Parathyroid adenoma (tissue), 2 donors: Measurements from ENCODE around the gene DHX58.

Experiments
- H2AFZ ChIP-seq: fragments of 300-600 bp; sonication (generic); one replicate; pipeline ENCODE4 v1.7.0; 2017; ENCODE audit warnings: antibody characterized with exemption, mild to moderate bottlenecking
- H3K27ac ChIP-seq: fragments of 300-600 bp; sonication (generic); one replicate; pipeline ENCODE4 v1.7.0; 2017
- H3K27me3 ChIP-seq: fragments of 300-600 bp; sonication (generic); one replicate; pipeline ENCODE4 v1.7.0; 2017; ENCODE audit warnings: low read length; ENCODE audit not compliant: control insufficient read depth, insufficient read depth
- H3K36me3 ChIP-seq: fragments of 300-600 bp; sonication (generic); one replicate; pipeline ENCODE4 v1.7.0; 2017; ENCODE audit warnings: low read length; ENCODE audit not compliant: control insufficient read depth, insufficient read depth
- H3K4me1 ChIP-seq: fragments of 300-600 bp; sonication (generic); one replicate; pipeline ENCODE4 v1.7.0; 2017; ENCODE audit warnings: control low read depth
- H3K4me2 ChIP-seq: fragments of 300-600 bp; sonication (generic); one replicate; pipeline ENCODE4 v1.7.0; 2017; ENCODE audit warnings: low read length
- H3K4me3 ChIP-seq: fragments of 300-600 bp; sonication (generic); one replicate; pipeline ENCODE4 v1.7.0; 2017; ENCODE audit warnings: low read depth, low read length
- H3K79me2 ChIP-seq: fragments of 300-600 bp; sonication (generic); one replicate; pipeline ENCODE4 v1.7.0; 2017; ENCODE audit warnings: control low read depth
- H3K9ac ChIP-seq: fragments of 300-600 bp; sonication (generic); one replicate; pipeline ENCODE4 v1.7.0; 2017; ENCODE audit warnings: mild to moderate bottlenecking
- H3K9me3 ChIP-seq: fragments of 300-600 bp; sonication (generic); one replicate; pipeline ENCODE4 v1.7.0; 2017; ENCODE audit warnings: low read length; ENCODE audit not compliant: control insufficient read depth
- TF ChIP-seq, protein P1 (sequence below): fragments of 300-600 bp; sonication (generic); IDR thresholded peaks from one replicate; pipeline ENCODE4 v1.7.0; 2017; ENCODE audit warnings: antibody characterized with exemption, mild to moderate bottlenecking
- donor health status: primary hyperparathyroidism.

Gene DHX58

DNA sequence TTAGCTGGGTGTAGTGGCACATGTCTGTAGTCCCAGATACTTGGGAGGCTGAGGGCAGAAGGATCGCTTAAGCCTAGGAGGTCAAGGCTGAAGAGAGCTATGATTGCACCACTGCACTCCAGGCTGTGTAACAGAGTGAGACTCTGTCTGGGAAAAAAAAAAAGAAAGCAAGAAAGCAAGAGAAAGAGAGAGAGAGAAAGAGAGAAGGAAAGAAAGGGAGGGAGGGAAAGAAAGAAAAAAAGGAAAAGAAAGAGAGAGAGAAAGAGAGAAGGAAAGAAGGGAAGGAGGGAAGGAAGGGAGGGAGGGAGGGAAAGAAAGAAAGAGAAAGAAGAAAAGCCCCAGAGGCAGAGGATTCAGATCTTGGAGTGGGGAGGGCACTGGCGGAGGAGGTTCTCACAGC is 6.5 kb downstream of the DHX58 start:
- TF ChIP-seq, protein P1, sequence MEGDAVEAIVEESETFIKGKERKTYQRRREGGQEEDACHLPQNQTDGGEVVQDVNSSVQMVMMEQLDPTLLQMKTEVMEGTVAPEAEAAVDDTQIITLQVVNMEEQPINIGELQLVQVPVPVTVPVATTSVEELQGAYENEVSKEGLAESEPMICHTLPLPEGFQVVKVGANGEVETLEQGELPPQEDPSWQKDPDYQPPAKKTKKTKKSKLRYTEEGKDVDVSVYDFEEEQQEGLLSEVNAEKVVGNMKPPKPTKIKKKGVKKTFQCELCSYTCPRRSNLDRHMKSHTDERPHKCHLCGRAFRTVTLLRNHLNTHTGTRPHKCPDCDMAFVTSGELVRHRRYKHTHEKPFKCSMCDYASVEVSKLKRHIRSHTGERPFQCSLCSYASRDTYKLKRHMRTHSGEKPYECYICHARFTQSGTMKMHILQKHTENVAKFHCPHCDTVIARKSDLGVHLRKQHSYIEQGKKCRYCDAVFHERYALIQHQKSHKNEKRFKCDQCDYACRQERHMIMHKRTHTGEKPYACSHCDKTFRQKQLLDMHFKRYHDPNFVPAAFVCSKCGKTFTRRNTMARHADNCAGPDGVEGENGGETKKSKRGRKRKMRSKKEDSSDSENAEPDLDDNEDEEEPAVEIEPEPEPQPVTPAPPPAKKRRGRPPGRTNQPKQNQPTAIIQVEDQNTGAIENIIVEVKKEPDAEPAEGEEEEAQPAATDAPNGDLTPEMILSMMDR, result no peak
- Histone ChIP-seq H3K4me1 (no peaks in the 10 kb centered on the region), H3K79me2 (no peaks in the 10 kb centered on the region), H3K36me3 (no peaks in the 10 kb centered on the region), H2AFZ (no peak overlapping the region), H3K27me3 (no peaks in the 10 kb centered on the region), H3K4me3 (no peak overlapping the region), H3K9me3 (no peaks in the 10 kb centered on the region), H3K9ac (no peak overlapping the region), H3K27ac (no peak overlapping the region), H3K4me2 (no peak overlapping the region)

DNA sequence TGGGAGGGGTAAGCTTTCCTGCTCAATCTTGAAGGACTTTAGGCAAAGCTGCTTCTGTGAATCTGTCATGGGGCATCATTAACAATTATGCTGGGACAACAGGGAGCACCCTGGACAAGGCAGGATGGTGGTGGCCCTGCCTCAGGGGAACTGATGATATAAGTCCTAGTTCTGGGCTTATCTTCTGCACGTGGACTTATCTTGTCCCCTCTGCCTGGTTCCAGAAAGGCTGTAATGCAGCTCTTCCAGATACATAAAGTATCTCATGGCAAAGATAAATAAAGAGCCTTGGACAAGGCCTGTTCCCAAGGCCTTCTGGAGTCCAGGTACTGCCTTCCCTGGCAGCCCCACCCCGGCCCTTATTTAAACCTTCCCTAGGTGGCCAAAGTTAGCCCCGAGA is 8.2 kb downstream of the DHX58 start:
- H3K4me1 ChIP-seq, result no peaks in the 10 kb centered on the region
- no peak overlapping the region for H3K27ac ChIP-seq
- H3K9ac ChIP-seq, result no peak overlapping the region
- H3K36me3 ChIP-seq, result no peaks in the 10 kb centered on the region
- H3K4me3 ChIP-seq, result no peak overlapping the region
- H3K9me3 ChIP-seq, result no peaks in the 10 kb centered on the region
- H3K4me2 ChIP-seq, result no peak overlapping the region
- H3K27me3 ChIP-seq, result no peaks in the 10 kb centered on the region
- no peak overlapping the region for H2AFZ ChIP-seq
- no peaks in the 10 kb centered on the region for H3K79me2 ChIP-seq
- TF ChIP-seq, protein P1, result no peak

DNA sequence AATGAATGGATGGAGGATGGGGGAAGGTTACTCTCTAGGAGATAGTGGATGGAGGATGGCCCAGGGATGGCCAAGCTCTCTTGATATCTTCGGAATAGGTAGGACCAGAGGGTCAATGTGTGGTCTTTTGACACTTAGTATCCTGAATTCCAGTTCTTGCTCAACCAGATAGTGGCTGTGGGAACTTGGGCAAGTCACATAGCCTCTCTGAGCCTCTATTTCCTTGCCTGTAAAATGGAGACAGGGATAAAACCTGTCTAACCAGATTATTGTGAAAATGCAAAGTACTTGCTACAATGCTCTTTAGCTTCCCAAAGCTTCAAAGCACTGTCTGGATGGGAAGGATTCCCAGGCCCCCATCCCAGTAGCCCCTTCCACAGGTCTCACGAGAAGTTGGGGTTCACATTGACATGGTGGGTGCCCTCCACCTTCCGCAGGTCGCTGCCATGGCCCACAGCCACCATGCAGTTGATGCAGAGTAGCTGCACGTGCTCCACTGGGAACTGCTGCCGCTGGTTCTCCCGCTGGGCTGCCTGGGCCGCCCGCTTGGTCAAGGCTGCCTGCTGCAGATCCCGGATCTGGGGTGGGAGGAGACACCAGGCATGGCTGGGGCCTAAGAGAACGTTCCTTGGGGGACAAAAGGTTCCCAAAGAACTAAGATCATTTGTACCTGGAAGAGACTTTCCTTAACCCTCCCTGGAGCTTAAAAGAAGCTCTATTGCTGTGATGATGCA is 9.1 kb downstream of the DHX58 start:
- Histone ChIP-seq H3K4me3 (no peak overlapping the region), H3K9ac (no peak overlapping the region), H3K27ac (no peak overlapping the region), H3K79me2 (no peaks in the 10 kb centered on the region), H3K9me3 (no peaks in the 10 kb centered on the region), H2AFZ (no peak overlapping the region), H3K27me3 (no peaks in the 10 kb centered on the region), H3K36me3 (no peaks in the 10 kb centered on the region), H3K4me2 (no peak overlapping the region), H3K4me1 (no peaks in the 10 kb centered on the region)
- TF ChIP-seq, protein P1, result no peak

DNA sequence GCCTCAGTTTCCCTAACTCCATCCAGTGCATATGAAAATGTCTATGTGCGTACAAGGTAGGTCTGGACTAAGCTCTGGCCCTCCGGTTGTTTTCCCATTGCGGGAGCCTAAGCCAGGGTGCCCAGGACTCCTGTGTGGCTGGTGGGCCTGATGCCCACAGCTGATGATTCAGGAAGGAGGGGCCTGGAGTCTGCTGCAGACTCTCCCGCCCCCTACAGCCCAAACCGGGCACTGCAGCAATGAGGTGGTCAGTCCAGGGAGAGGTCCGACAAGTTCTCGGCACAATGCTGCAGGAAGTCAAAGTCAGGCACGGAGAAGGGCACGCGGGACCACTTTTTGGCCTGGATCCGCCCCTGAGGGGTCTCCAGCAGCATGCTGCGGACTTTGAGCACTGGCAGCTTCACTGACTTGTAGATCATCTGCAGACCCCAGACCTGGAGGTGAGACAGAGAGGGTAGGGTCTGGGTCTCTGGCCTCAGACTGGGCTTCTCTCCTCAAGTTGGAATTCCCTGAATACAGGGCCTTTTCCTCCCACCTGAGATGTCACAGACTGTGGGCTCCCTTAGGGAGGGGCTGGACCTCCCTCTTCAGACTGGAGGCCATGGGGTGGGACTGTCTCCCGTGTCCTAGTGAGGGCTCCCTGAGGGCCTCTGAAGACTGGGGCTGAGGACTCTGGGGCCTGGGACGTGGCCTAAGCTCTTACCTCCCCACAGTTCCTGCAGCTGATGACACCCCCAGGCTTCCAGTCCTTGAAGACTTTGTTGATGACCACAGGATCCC is 10.8 kb downstream of the DHX58 start:
- Histone ChIP-seq H3K36me3 (no peaks in the 10 kb centered on the region), H3K9ac (no peak overlapping the region), H3K4me3 (no peak overlapping the region), H3K27ac (no peak overlapping the region), H3K4me2 (no peak overlapping the region), H3K27me3 (no peaks in the 10 kb centered on the region), H2AFZ (no peak overlapping the region), H3K4me1 (peaks cover 3% of the 10 kb centered on the region), H3K79me2 (no peaks in the 10 kb centered on the region), H3K9me3 (no peaks in the 10 kb centered on the region)
- TF ChIP-seq, protein P1, result peak; percentile 49
